ENCODE data around the gene CCDC13.

CCDC13 gene

GRCh38 chr3:42732829-42733459 lies 40.1 kb downstream of the CCDC13 start:
- DNase-seq (ENCODE audit: low read depth), result no peak

- no peak for DNase-seq (ENCODE audit: low read depth)
Measured at GRCh38 chr3:42732196-42732828, 40.7 kb downstream of the CCDC13 start.

GRCh38 chr3:42731476-42732195 lies 41.4 kb downstream of the CCDC13 start:
- DNase-seq (ENCODE audit: low read depth), result no peak

GRCh38 chr3:42730706-42731420 lies 42.2 kb downstream of the CCDC13 start:
- no peak for DNase-seq (ENCODE audit: low read depth)

GRCh38 chr3:42730294-42730693 lies 42.8 kb downstream of the CCDC13 start:
- DNase-seq (ENCODE audit: low read depth), result no peak

- DNase-seq (ENCODE audit: low read depth), result no peak
Measured at GRCh38 chr3:42729404-42730145, 43.5 kb downstream of the CCDC13 start.

- no peak for DNase-seq (ENCODE audit: low read depth)
Measured at GRCh38 chr3:42728668-42729364, 44.2 kb downstream of the CCDC13 start.

- DNase-seq (ENCODE audit: low read depth), result no peak
Measured at GRCh38 chr3:42728056-42728455, 45.0 kb downstream of the CCDC13 start.

GRCh38 chr3:42725454-42725853 lies 47.6 kb downstream of the CCDC13 start:
- DNase-seq (ENCODE audit: low read depth), result no peak

- DNase-seq (ENCODE audit: low read depth), result no peak
Measured at GRCh38 chr3:42723219-42723618, 49.8 kb downstream of the CCDC13 start.

All from fibroblast of gingiva (primary cell).